ENCODE results near the gene GMNC. TPM values are rescaled to one million over a fixed set of nuclear protein-coding genes. Genes with fewer than 3 reads are reported as not detected.

The GMNC gene
- total and polyA plus RNA-seq, 10 of the 15 experiments (the other 5 are each of a cell fraction or from before 2014, with no cell fraction given) = not detected

GRCh38 chr3:190809351-190809750 lies 53.1 kb downstream of the GMNC start:
- Histone ChIP-seq H3K4me3 (no peak overlapping the region), H2AFZ (ENCODE audit: control insufficient read depth, low read depth, low read length) (no peak overlapping the region), H3K9me3 (replicated peaks; ENCODE audit: control insufficient read depth, insufficient read depth, low read length) (no peaks in the 10 kb centered on the region), H3K36me3 (ENCODE audit: control insufficient read depth in 2 of 2, insufficient read depth in 2 of 2, low read length in 1 of 2) (no peaks in the 10 kb centered on the region), H4K20me1 (ENCODE audit: control insufficient read depth, insufficient read depth) (no peaks in the 10 kb centered on the region), H3K79me2 (ENCODE audit: control insufficient read depth, insufficient read depth, low read length) (no peaks in the 10 kb centered on the region), H3K27ac (ENCODE audit: control insufficient read depth, insufficient read depth) (no peak overlapping the region), H3K4me2 (ENCODE audit: control insufficient read depth, insufficient read depth) (no peak overlapping the region), H3K4me1 (ENCODE audit: control insufficient read depth, insufficient read depth, low read length) (no peaks in the 10 kb centered on the region), H3K27me3 (replicated peaks in 1 of 2; ENCODE audit: control insufficient read depth in 2 of 2, insufficient read depth in 2 of 2, low read length in 1 of 2) (no peaks in the 10 kb centered on the region), H3K9ac (ENCODE audit: control insufficient read depth, insufficient read depth, low read length) (no peak overlapping the region)
- CTCF ChIA-PET = interaction anchor here (1.3 to 6.3 kb wide), 2 partner anchors 241 to 244 kb away, joined by 4 to 65 read pairs; no protein-coding TSS in a partner anchor
- in situ Hi-C loops (cut with MboI) (no loop called here), intact Hi-C loops (cut with micrococcal nuclease; ENCODE audit: unreplicated experiment) (no loop called here)
- DNase-seq (ENCODE audit: low read depth, low spot score) (no peak), ATAC-seq (no peak), FAIRE-seq (no peak)
- BruUV-seq (replicated peaks) = no TSS peak
- 25% methylated on average over 2 of the region's 2 CpGs for WGBS (ENCODE audit: insufficient coverage, insufficient replicate concordance, low lambda C conversion rate, missing lambda C conversion rate)
- POLR2A ChIA-PET = no interaction called here
- TF ChIP-seq STAT1 (conservative IDR thresholded peaks at IDR 0.05) (no peak), ZBTB40 (IDR thresholded peaks at IDR 0.05; ENCODE audit: borderline replicate concordance) (no peak), MAX (IDR thresholded peaks at IDR 0.05; ENCODE audit: low read depth, low read length) (no peak), ASH2L (IDR thresholded peaks at IDR 0.05; ENCODE audit: borderline replicate concordance, low read depth) (no peak), IRF4 (IDR thresholded peaks at IDR 0.05; ENCODE audit: low read depth, low read length) (no peak), NRF1 (conservative IDR thresholded peaks at IDR 0.05; ENCODE audit: low read depth, low read length) (no peak), NFYB (IDR thresholded peaks at IDR 0.05; ENCODE audit: insufficient read depth, low read depth, low read length) (no peak), ZZZ3 (IDR thresholded peaks at IDR 0.05; ENCODE audit: control insufficient read depth, insufficient read length, low read depth) (no peak), USF1 (IDR thresholded peaks at IDR 0.05; ENCODE audit: borderline replicate concordance, extremely low read length, insufficient read depth, low read depth, low read length) (no peak), EGR1 (IDR thresholded peaks at IDR 0.05; ENCODE audit: borderline replicate concordance in 1 of 2, low read depth in 2 of 2, low read length in 2 of 2) (no peak)
- SMC1A ChIA-PET (ENCODE audit: uncharacterized antibody, unreplicated experiment) = no interaction called here
- RAD21 ChIA-PET (ENCODE audit: unreplicated experiment) = no interaction called here

Data from GM12878 (cell line).